Erythroblast (primary cell): ENCODE results near the gene ACOX2.

Experiments used
- GATA1 ChIP-seq: IDR thresholded peaks from 2 replicates; pipeline ENCODE4 v1.6.1; 2011; ENCODE audit warnings: low read depth, mild to moderate bottlenecking, control low read depth, low read length, moderate library complexity
- POLR2A ChIP-seq: IDR thresholded peaks from 2 replicates; pipeline ENCODE4 v1.6.1; 2011; ENCODE audit warnings: mild to moderate bottlenecking, low read length

- TF ChIP-seq POLR2A (no peak), GATA1 (no peak)
These were observed 52.3 kb downstream of the ACOX2 start for GRCh38 chr3:58484722-58485069.
